NCI-H774 (cell line): Measurements from ENCODE around the gene CHST11.
A peak's percentile ranks its signal among the peaks of the same experiment; 100 is the strongest.
"Not testable (repeated sequence)": the region's sequence is repeated elsewhere in the genome, so short reads cannot be mapped to it uniquely, and the experiment has no call there.

Experiments
- DNase-seq: peaks from one replicate; lab custom pipeline; 2025; lab: John Stamatoyannopoulos, UW

Gene CHST11

GRCh38 chr12:104604070-104604994 is 147.6 kb downstream of the CHST11 start:
- DNase-seq = no peak

- no peak for DNase-seq
Observed at GRCh38 chr12:104604995-104605675, 148.4 kb downstream of the CHST11 start.

- DNase-seq = no peak
Observed at GRCh38 chr12:104605685-104606084, 148.9 kb downstream of the CHST11 start.

GRCh38 chr12:104608998-104609397 is 152.2 kb downstream of the CHST11 start:
- peak; percentile 75 for DNase-seq

- DNase-seq = no peak
Observed at GRCh38 chr12:104609445-104609844, 152.7 kb downstream of the CHST11 start.

GRCh38 chr12:104610513-104611235 is 153.9 kb downstream of the CHST11 start:
- DNase-seq = no peak

- no peak for DNase-seq
Observed at GRCh38 chr12:104611671-104612070, 154.9 kb downstream of the CHST11 start.

GRCh38 chr12:104613372-104613771 is 156.6 kb downstream of the CHST11 start:
- not testable (repeated sequence) for DNase-seq

- no peak for DNase-seq
Observed at GRCh38 chr12:104615048-104615561, 158.4 kb downstream of the CHST11 start.

GRCh38 chr12:104618691-104619090 is 161.9 kb downstream of the CHST11 start:
- no peak for DNase-seq

- DNase-seq = no peak
Observed at GRCh38 chr12:104619305-104619704, 162.6 kb downstream of the CHST11 start.

- no peak for DNase-seq
Observed at GRCh38 chr12:104620837-104621531, 164.2 kb downstream of the CHST11 start.

GRCh38 chr12:104622928-104623327 is 166.2 kb downstream of the CHST11 start:
- DNase-seq = no peak

GRCh38 chr12:104623883-104624282 is 167.1 kb downstream of the CHST11 start:
- DNase-seq = no peak

- no peak for DNase-seq
Observed at GRCh38 chr12:104624529-104624928, 167.8 kb downstream of the CHST11 start.

- no peak for DNase-seq
Observed at GRCh38 chr12:104626069-104626837, 169.5 kb downstream of the CHST11 start.

GRCh38 chr12:104627231-104627989 is 170.7 kb downstream of the CHST11 start:
- DNase-seq = no peak

- DNase-seq = no peak
Observed at GRCh38 chr12:104627990-104628830, 171.5 kb downstream of the CHST11 start.

GRCh38 chr12:104628831-104629135 is 172.0 kb downstream of the CHST11 start:
- no peak for DNase-seq
